ENCODE measurements around the gene CD164L2. TPM values are rescaled to one million over a fixed set of nuclear protein-coding genes. Genes with fewer than 3 reads are reported as not detected.

The CD164L2 gene
- total and polyA plus RNA-seq, 2 experiments from 2014 or later: 2.0 to 2.8 TPM

GRCh38 chr1:27403931-27404330, 20.8 kb upstream of the CD164L2 start (continued):
- TF ChIP-seq, protein P1, sequence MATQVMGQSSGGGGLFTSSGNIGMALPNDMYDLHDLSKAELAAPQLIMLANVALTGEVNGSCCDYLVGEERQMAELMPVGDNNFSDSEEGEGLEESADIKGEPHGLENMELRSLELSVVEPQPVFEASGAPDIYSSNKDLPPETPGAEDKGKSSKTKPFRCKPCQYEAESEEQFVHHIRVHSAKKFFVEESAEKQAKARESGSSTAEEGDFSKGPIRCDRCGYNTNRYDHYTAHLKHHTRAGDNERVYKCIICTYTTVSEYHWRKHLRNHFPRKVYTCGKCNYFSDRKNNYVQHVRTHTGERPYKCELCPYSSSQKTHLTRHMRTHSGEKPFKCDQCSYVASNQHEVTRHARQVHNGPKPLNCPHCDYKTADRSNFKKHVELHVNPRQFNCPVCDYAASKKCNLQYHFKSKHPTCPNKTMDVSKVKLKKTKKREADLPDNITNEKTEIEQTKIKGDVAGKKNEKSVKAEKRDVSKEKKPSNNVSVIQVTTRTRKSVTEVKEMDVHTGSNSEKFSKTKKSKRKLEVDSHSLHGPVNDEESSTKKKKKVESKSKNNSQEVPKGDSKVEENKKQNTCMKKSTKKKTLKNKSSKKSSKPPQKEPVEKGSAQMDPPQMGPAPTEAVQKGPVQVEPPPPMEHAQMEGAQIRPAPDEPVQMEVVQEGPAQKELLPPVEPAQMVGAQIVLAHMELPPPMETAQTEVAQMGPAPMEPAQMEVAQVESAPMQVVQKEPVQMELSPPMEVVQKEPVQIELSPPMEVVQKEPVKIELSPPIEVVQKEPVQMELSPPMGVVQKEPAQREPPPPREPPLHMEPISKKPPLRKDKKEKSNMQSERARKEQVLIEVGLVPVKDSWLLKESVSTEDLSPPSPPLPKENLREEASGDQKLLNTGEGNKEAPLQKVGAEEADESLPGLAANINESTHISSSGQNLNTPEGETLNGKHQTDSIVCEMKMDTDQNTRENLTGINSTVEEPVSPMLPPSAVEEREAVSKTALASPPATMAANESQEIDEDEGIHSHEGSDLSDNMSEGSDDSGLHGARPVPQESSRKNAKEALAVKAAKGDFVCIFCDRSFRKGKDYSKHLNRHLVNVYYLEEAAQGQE (IDR thresholded peaks at IDR 0.05; ENCODE audit: unreplicated experiment): no peak
- TF ChIP-seq JUNB (IDR thresholded peaks at IDR 0.05; ENCODE audit: unreplicated experiment) (no peak), STAT1 (IDR thresholded peaks at IDR 0.05; ENCODE audit: unreplicated experiment) (no peak), POLR2AphosphoS5 (IDR thresholded peaks at IDR 0.05; ENCODE audit: low read depth) (no peak)

- DNase-seq (ENCODE audit: low spot score) (peak; percentile 83), ATAC-seq (peak; percentile 8)
- Histone ChIP-seq H3K27me3 (ENCODE audit: insufficient read depth) (no peaks in the 10 kb centered on the region), H3K4me2 (peak overlapping the region; percentile 61), H3K79me2 (replicated peaks; ENCODE audit: insufficient read depth) (no peaks in the 10 kb centered on the region), H3K27ac (ENCODE audit: low read depth) (peak overlapping the region; percentile 88), H3K36me3 (ENCODE audit: insufficient read depth) (no peaks in the 10 kb centered on the region), H2AFZ (no peak overlapping the region), H3K4me1 (ENCODE audit: insufficient read depth) (peaks cover 44% of the 10 kb centered on the region), H3F3A (replicated peaks; ENCODE audit: low read depth) (peaks cover 20% of the 10 kb centered on the region), H3K9me2 (ENCODE audit: insufficient read depth) (no peaks in the 10 kb centered on the region), H4K20me1 (replicated peaks; ENCODE audit: insufficient read depth) (no peaks in the 10 kb centered on the region), H3K4me3 (no peak overlapping the region)
- H3K9me3 Mint-ChIP-seq: no peaks in the 10 kb centered on the region
- peak; percentile 32 to 52 for TF ChIP-seq CTCF (conservative IDR thresholded peaks at IDR 0.05; ENCODE audit: low read depth in 2 of 2)
- TF ChIP-seq, protein P2, sequence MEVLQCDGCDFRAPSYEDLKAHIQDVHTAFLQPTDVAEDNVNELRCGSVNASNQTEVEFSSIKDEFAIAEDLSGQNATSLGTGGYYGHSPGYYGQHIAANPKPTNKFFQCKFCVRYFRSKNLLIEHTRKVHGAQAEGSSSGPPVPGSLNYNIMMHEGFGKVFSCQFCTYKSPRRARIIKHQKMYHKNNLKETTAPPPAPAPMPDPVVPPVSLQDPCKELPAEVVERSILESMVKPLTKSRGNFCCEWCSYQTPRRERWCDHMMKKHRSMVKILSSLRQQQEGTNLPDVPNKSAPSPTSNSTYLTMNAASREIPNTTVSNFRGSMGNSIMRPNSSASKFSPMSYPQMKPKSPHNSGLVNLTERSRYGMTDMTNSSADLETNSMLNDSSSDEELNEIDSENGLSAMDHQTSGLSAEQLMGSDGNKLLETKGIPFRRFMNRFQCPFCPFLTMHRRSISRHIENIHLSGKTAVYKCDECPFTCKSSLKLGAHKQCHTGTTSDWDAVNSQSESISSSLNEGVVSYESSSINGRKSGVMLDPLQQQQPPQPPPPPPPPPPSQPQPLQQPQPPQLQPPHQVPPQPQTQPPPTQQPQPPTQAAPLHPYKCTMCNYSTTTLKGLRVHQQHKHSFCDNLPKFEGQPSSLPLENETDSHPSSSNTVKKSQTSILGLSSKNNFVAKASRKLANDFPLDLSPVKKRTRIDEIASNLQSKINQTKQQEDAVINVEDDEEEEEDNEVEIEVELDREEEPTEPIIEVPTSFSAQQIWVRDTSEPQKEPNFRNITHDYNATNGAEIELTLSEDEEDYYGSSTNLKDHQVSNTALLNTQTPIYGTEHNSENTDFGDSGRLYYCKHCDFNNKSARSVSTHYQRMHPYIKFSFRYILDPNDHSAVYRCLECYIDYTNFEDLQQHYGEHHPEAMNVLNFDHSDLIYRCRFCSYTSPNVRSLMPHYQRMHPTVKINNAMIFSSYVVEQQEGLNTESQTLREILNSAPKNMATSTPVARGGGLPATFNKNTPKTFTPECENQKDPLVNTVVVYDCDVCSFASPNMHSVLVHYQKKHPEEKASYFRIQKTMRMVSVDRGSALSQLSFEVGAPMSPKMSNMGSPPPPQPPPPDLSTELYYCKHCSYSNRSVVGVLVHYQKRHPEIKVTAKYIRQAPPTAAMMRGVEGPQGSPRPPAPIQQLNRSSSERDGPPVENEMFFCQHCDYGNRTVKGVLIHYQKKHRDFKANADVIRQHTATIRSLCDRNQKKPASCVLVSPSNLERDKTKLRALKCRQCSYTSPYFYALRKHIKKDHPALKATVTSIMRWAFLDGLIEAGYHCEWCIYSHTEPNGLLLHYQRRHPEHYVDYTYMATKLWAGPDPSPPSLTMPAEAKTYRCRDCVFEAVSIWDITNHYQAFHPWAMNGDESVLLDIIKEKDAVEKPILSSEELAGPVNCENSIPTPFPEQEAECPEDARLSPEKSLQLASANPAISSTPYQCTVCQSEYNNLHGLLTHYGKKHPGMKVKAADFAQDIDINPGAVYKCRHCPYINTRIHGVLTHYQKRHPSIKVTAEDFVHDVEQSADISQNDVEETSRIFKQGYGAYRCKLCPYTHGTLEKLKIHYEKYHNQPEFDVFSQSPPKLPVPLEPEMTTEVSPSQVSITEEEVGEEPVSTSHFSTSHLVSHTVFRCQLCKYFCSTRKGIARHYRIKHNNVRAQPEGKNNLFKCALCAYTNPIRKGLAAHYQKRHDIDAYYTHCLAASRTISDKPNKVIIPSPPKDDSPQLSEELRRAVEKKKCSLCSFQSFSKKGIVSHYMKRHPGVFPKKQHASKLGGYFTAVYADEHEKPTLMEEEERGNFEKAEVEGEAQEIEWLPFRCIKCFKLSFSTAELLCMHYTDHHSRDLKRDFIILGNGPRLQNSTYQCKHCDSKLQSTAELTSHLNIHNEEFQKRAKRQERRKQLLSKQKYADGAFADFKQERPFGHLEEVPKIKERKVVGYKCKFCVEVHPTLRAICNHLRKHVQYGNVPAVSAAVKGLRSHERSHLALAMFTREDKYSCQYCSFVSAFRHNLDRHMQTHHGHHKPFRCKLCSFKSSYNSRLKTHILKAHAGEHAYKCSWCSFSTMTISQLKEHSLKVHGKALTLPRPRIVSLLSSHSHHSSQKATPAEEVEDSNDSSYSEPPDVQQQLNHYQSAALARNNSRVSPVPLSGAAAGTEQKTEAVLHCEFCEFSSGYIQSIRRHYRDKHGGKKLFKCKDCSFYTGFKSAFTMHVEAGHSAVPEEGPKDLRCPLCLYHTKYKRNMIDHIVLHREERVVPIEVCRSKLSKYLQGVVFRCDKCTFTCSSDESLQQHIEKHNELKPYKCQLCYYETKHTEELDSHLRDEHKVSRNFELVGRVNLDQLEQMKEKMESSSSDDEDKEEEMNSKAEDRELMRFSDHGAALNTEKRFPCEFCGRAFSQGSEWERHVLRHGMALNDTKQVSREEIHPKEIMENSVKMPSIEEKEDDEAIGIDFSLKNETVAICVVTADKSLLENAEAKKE (CRISPR knock-in tag; IDR thresholded peaks at IDR 0.05): no peak
- H3K27me3 Mint-ChIP-seq (ENCODE audit: insufficient read depth, low read depth, poor library complexity): peaks cover 20% of the 10 kb centered on the region
- peaks cover 16% of the 10 kb centered on the region for H3K36me3 Mint-ChIP-seq (ENCODE audit: low read depth)
- H3K4me1 Mint-ChIP-seq: peaks cover 72% of the 10 kb centered on the region
- no peak overlapping the region; the same call in 2 of the 3 replicates for H3K4me3 Mint-ChIP-seq
- H3K27ac Mint-ChIP-seq: peak overlapping the region; percentile 95
These were observed 20.1 kb upstream of the CD164L2 start for GRCh38 chr1:27403065-27403726.

All from GM23338 (cell line).